Ovary (tissue), 3 donors: Measurements from ENCODE around the gene MEG3.

ENCODE experiments used
- CTCF ChIP-seq, 3 donors: fragments of 450-650 bp in 2 of 3; fragments of 200-600 bp in 1 of 3; IDR thresholded peaks; one replicate each; pipeline versions ENCODE4 v1.5.1 to v1.8.0; 2016 to 2022; ENCODE audit warnings: antibody characterized with exemption in 3 of 3, mild to moderate bottlenecking in 1 of 3
- POLR2A ChIP-seq: fragments of 450-650 bp; IDR thresholded peaks from one replicate; pipeline ENCODE4 v1.6.1; 2017; ENCODE audit warnings: antibody characterized with exemption, mild to moderate bottlenecking, moderate library complexity
- donor health status: DM: no; HTN: no; CAD: no.

- TF ChIP-seq POLR2A = no peak
- TF ChIP-seq CTCF (IDR thresholded peaks at IDR 0.05) = no peak
Measured at GRCh38 chr14:100810861-100811461, 15.0 kb upstream of the MEG3 start.
